GM12892 (cell line): ENCODE measurements around the gene DTYMK.
"Not testable (repeated sequence)": the region's sequence is repeated elsewhere in the genome, so short reads cannot be mapped to it uniquely, and the experiment has no call there.

Source experiments
- DNase-seq: peaks from one replicate; pipeline ENCODE4 v3.0.0; 2011; ENCODE audit not compliant: insufficient read length
- FAIRE-seq: peaks from 2 replicates; lab custom pipeline; 2011; peaks lifted over from hg19 to GRCh38; lab: Jason Lieb, UNC
- POLR2A ChIP-seq: IDR thresholded peaks from 2 replicates; pipeline ENCODE4 v1.6.1; 2011; ENCODE audit warnings: low read depth, low read length, control low read depth
- POLR2AphosphoS5 ChIP-seq: IDR thresholded peaks from 2 replicates; pipeline ENCODE4 v1.6.1; 2011; ENCODE audit warnings: low read depth, low read length, control low read depth
- TAF1 ChIP-seq: IDR thresholded peaks from 2 replicates; pipeline ENCODE4 v1.6.1; 2011; ENCODE audit warnings: low read depth, mild to moderate bottlenecking, control low read depth, low read length, borderline replicate concordance

The DTYMK gene

GRCh38 chr2:241665731-241666440, 20.7 kb downstream of the DTYMK start:
- DNase-seq (no peak), FAIRE-seq (no peak)
- no peak for TF ChIP-seq POLR2A
- TF ChIP-seq TAF1, result no peak
- TF ChIP-seq POLR2AphosphoS5, result no peak

- not testable (repeated sequence) for DNase-seq, FAIRE-seq
Measured at GRCh38 chr2:241662731-241663130, 23.9 kb downstream of the DTYMK start.

- DNase-seq, result no peak
- no peak for FAIRE-seq
- TF ChIP-seq POLR2A (no peak), POLR2AphosphoS5 (0 out of 2 replicates have a peak, but pooled peaks have one; percentile 19)
Measured at GRCh38 chr2:241660593-241661213, 25.9 kb downstream of the DTYMK start.

- DNase-seq (no peak), FAIRE-seq (peak; percentile 66)
- TF ChIP-seq POLR2A (no peak), TAF1 (no peak), POLR2AphosphoS5 (no peak)
Measured at GRCh38 chr2:241659150-241659739, 27.4 kb downstream of the DTYMK start.

- no peak for DNase-seq
- TF ChIP-seq POLR2AphosphoS5, result no peak
- TF ChIP-seq POLR2A, result 0 out of 2 replicates have a peak, but pooled peaks have one; percentile 7
- no peak for FAIRE-seq
Measured at GRCh38 chr2:241658296-241658695, 28.3 kb downstream of the DTYMK start.

- DNase-seq, result no peak
- TF ChIP-seq TAF1 (no peak), POLR2A (0 out of 2 replicates have a peak, but pooled peaks have one; percentile 35), POLR2AphosphoS5 (no peak)
- no peak for FAIRE-seq
Measured at GRCh38 chr2:241657786-241658254, 28.8 kb downstream of the DTYMK start.

GRCh38 chr2:241656190-241656741, 30.3 kb downstream of the DTYMK start:
- TF ChIP-seq POLR2AphosphoS5 (no peak), TAF1 (no peak), POLR2A (no peak)
- DNase-seq, result no peak
- FAIRE-seq, result no peak

GRCh38 chr2:241655516-241656189, 31.0 kb downstream of the DTYMK start:
- TF ChIP-seq POLR2AphosphoS5 (no peak), TAF1 (no peak), POLR2A (no peak)
- FAIRE-seq, result no peak
- no peak for DNase-seq

- TF ChIP-seq POLR2AphosphoS5, result no peak
- TF ChIP-seq POLR2A, result no peak
- TF ChIP-seq TAF1, result no peak
- no peak for FAIRE-seq
- no peak for DNase-seq
Measured at GRCh38 chr2:241654551-241654950, 32.1 kb downstream of the DTYMK start.

GRCh38 chr2:241653210-241653750, 33.3 kb downstream of the DTYMK start:
- FAIRE-seq (no peak), DNase-seq (no peak)
- TF ChIP-seq POLR2AphosphoS5 (no peak), TAF1 (no peak), POLR2A (no peak)

- no peak for FAIRE-seq
- no peak for TF ChIP-seq TAF1
- TF ChIP-seq POLR2AphosphoS5, result no peak
- TF ChIP-seq POLR2A, result no peak
- DNase-seq, result no peak
Measured at GRCh38 chr2:241652722-241653121, 33.9 kb downstream of the DTYMK start.

GRCh38 chr2:241652142-241652541, 34.5 kb downstream of the DTYMK start:
- TF ChIP-seq TAF1 (no peak), POLR2A (no peak), POLR2AphosphoS5 (no peak)
- FAIRE-seq (no peak), DNase-seq (no peak)

- DNase-seq, result no peak
- TF ChIP-seq POLR2AphosphoS5 (no peak), TAF1 (no peak), POLR2A (no peak)
- FAIRE-seq, result no peak
Measured at GRCh38 chr2:241649927-241650326, 36.7 kb downstream of the DTYMK start.
